ENCODE results near the gene NACAD.

GRCh38 chr7:45065031-45065995, 23.5 kb downstream of the NACAD start:
- no peak for TF ChIP-seq CTCF (IDR thresholded peaks at IDR 0.05; ENCODE audit: low read length)
- TF ChIP-seq EZH2 (IDR thresholded peaks at IDR 0.05; ENCODE audit: borderline replicate concordance, low read length): no peak

Data from OCI-LY1 (cell line).